SHP77 treated with DMSO at 0.1 percent for 48 hours (cell line): ENCODE data around the gene ERBB2.

Experiments used
- DNase-seq: peaks from one replicate; lab custom pipeline; 2025; lab: John Stamatoyannopoulos, UW

ERBB2 gene

GRCh38 chr17:39665642-39666224 is 34.1 kb upstream of the ERBB2 start:
- peak; percentile 21 for DNase-seq

GRCh38 chr17:39666231-39666600 is 33.6 kb upstream of the ERBB2 start:
- DNase-seq: no peak

- no peak for DNase-seq
Measured at GRCh38 chr17:39666601-39667261, 33.1 kb upstream of the ERBB2 start.

- no peak for DNase-seq
Measured at GRCh38 chr17:39667262-39667944, 32.5 kb upstream of the ERBB2 start.

- DNase-seq: no peak
Measured at GRCh38 chr17:39667945-39668924, 31.6 kb upstream of the ERBB2 start, which contains the start of gene PNMT. TSS of gene PNMT (plus strand) at chr17:39668453. CDS start at chr17:39668476, 23 bp downstream.

GRCh38 chr17:39669897-39670735 is 29.7 kb upstream of the ERBB2 start:
- no peak for DNase-seq

- no peak for DNase-seq
Measured at GRCh38 chr17:39670746-39671145, 29.1 kb upstream of the ERBB2 start.

GRCh38 chr17:39671651-39672521 is 28.0 kb upstream of the ERBB2 start:
- no peak for DNase-seq

- DNase-seq: no peak
Measured at GRCh38 chr17:39672522-39673334, 27.1 kb upstream of the ERBB2 start.

- no peak for DNase-seq
Measured at GRCh38 chr17:39673335-39674081, 26.4 kb upstream of the ERBB2 start.

- DNase-seq: no peak
Measured at GRCh38 chr17:39674179-39674578, 25.7 kb upstream of the ERBB2 start.

- no peak for DNase-seq
Measured at GRCh38 chr17:39674702-39675389, 25.0 kb upstream of the ERBB2 start.

- no peak for DNase-seq
Measured at GRCh38 chr17:39675390-39676082, 24.3 kb upstream of the ERBB2 start.

- peak; percentile 8 for DNase-seq
Measured at GRCh38 chr17:39676198-39676819, 23.6 kb upstream of the ERBB2 start.

- DNase-seq: no peak
Measured at GRCh38 chr17:39677072-39677471, 22.8 kb upstream of the ERBB2 start.

GRCh38 chr17:39677542-39678339 is 22.1 kb upstream of the ERBB2 start:
- DNase-seq: no peak
